ENCODE results near the gene STBD1.

DNA sequence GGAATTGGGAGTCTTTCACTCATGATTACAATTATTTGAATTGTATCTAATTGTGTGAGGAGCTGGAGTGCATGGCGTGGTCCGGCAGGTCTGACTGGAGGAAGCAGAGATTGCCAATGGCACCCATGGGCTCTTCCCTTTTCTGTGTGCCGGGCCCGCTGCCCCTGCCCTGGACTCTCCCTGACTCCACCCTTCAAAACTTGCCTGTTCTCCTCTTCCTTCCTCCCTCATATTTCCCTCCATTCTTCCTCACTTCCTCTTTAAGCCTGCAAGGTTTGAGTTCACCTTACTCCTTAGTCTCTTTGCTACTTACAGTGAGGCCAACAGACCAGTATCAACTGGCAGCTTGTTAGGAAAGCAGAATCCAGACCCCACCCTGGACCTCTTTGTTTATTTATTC lies 6.5 kb upstream of the STBD1 start:
- TF ChIP-seq, protein P1, sequence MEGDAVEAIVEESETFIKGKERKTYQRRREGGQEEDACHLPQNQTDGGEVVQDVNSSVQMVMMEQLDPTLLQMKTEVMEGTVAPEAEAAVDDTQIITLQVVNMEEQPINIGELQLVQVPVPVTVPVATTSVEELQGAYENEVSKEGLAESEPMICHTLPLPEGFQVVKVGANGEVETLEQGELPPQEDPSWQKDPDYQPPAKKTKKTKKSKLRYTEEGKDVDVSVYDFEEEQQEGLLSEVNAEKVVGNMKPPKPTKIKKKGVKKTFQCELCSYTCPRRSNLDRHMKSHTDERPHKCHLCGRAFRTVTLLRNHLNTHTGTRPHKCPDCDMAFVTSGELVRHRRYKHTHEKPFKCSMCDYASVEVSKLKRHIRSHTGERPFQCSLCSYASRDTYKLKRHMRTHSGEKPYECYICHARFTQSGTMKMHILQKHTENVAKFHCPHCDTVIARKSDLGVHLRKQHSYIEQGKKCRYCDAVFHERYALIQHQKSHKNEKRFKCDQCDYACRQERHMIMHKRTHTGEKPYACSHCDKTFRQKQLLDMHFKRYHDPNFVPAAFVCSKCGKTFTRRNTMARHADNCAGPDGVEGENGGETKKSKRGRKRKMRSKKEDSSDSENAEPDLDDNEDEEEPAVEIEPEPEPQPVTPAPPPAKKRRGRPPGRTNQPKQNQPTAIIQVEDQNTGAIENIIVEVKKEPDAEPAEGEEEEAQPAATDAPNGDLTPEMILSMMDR (IDR thresholded peaks at IDR 0.05), result no peak
- no peak for TF ChIP-seq POLR2A (IDR thresholded peaks at IDR 0.05)
